B cell (primary cell): ENCODE data around the gene PTX4. TPM values are rescaled to one million over a fixed set of nuclear protein-coding genes. Genes with fewer than 3 reads are reported as not detected.
"Not testable (repeated sequence)": the region's sequence is repeated elsewhere in the genome, so short reads cannot be mapped to it uniquely, and the experiment has no call there.

ENCODE experiments used
- ATAC-seq: fragments of 200-7000 bp; cut with Tn5 transposase; one replicate; pipeline ENCODE4 v1.10.0; 2021; ENCODE audit warnings: low read depth, mild to moderate bottlenecking, moderate number of reproducible peaks, moderate library complexity
- CTCF ChIA-PET: fragments of 350-600 bp; sonication (Branson Sonifier 250); formaldehyde crosslinking; loops from one replicate; lab custom pipeline; 2021; ENCODE audit warnings: antibody characterized with exemption, inconsistent platforms; lab: Charles Lee
- POLR2A ChIA-PET: fragments of 350-600 bp; sonication (Branson Sonifier 250); formaldehyde crosslinking; loops from one replicate; lab custom pipeline; 2021; ENCODE audit warnings: antibody characterized with exemption; lab: Charles Lee
- DNase-seq: peaks from one replicate; pipeline ENCODE4 v3.0.0; 2013
- H2AFZ ChIP-seq: 2 replicates; pipeline ENCODE4 v1.6.1; 2012; ENCODE audit warnings: mild to moderate bottlenecking, low read depth, low read length; ENCODE audit not compliant: insufficient read depth, poor library complexity, severe bottlenecking
- H3K27ac ChIP-seq, 2 donors: 1 replicate in 1 of 2; 2 replicates in 1 of 2; pipeline ENCODE4 v1.5.1; 2012 to 2013; ENCODE audit warnings: low read length in 2 of 2, mild to moderate bottlenecking in 2 of 2, moderate library complexity in 1 of 2
- H3K27me3 ChIP-seq, 4 experiments: fragments of 200-600 bp in 1 of 4; sonication (generic) in 1 of 4; replicated peaks in 1 of 4; 1 replicate in 2 of 4; 2 replicates in 2 of 4; pipeline versions ENCODE4 v1.6.1 to v1.7.0; 2013 to 2016; ENCODE audit warnings: low read length in 3 of 4, mild to moderate bottlenecking in 2 of 4, mixed read lengths in 1 of 4, moderate library complexity in 1 of 4; ENCODE audit not compliant: insufficient read depth in 4 of 4, control insufficient read depth in 3 of 4; ENCODE audit errors: control extremely low read depth in 1 of 4
- H3K36me3 ChIP-seq, 2 experiments: replicated peaks in 1 of 2; 1 replicate in 1 of 2; 2 replicates in 1 of 2; pipeline versions ENCODE4 v1.6.1 to v1.7.1; 2013; ENCODE audit warnings: low read length in 1 of 2; ENCODE audit not compliant: insufficient read depth in 2 of 2, control insufficient read depth in 1 of 2; ENCODE audit errors: control extremely low read depth in 1 of 2, extremely low read depth in 1 of 2
- H3K4me1 ChIP-seq, 2 donors: fragments of 200-600 bp in 1 of 2; sonication (generic) in 1 of 2; 1 replicate in 1 of 2; 2 replicates in 1 of 2; pipeline versions ENCODE4 v1.5.1 to v1.6.1; 2013 to 2017; ENCODE audit warnings: low read length in 2 of 2; ENCODE audit not compliant: control insufficient read depth in 2 of 2, insufficient read depth in 2 of 2
- H3K4me2 ChIP-seq: replicated peaks from 2 replicates; pipeline ENCODE3; 2012; ENCODE audit warnings: mild to moderate bottlenecking, low read depth, low read length; ENCODE audit not compliant: poor library complexity, severe bottlenecking
- H3K4me3 ChIP-seq, 5 experiments: fragments of 200-600 bp in 1 of 5; sonication (generic) in 1 of 5; 1 replicate in 3 of 5; 2 replicates in 2 of 5; pipeline versions ENCODE4 v1.5.1 to v1.7.0; 2011 to 2016; ENCODE audit warnings: low read length in 4 of 5, mild to moderate bottlenecking in 4 of 5, low read depth in 2 of 5, control low read depth in 1 of 5, moderate library complexity in 1 of 5; ENCODE audit not compliant: insufficient read depth in 1 of 5; ENCODE audit errors: control extremely low read depth in 1 of 5, extremely low read depth in 1 of 5
- H3K79me2 ChIP-seq: fragments of 200-600 bp; sonication (generic); one replicate; pipeline ENCODE4 v1.6.0; 2016; ENCODE audit warnings: low read length; ENCODE audit not compliant: control insufficient read depth, insufficient read depth
- H3K9ac ChIP-seq: fragments of 200-600 bp; sonication (generic); 2 replicates; pipeline ENCODE4 v1.6.1; 2017; ENCODE audit warnings: mild to moderate bottlenecking, low read length, moderate library complexity
- H3K9me3 ChIP-seq, 3 donors: one replicate each; pipeline versions ENCODE4 v1.6.1 to v1.7.1; 2013; ENCODE audit warnings: low read length in 2 of 3; ENCODE audit not compliant: control insufficient read depth in 2 of 3, insufficient read depth in 1 of 3; ENCODE audit errors: control extremely low read depth in 1 of 3
- H4K20me1 ChIP-seq: 2 replicates; pipeline ENCODE4 v1.6.0; 2012; ENCODE audit warnings: mild to moderate bottlenecking, low read length; ENCODE audit not compliant: insufficient read depth, control insufficient read depth, poor library complexity, severe bottlenecking
- H3K27ac Mint-ChIP-seq: one replicate; pipeline ENCODE4 v1.8.0; 2021; ENCODE audit warnings: mixed read lengths
- H3K27me3 Mint-ChIP-seq: one replicate; pipeline ENCODE4 v1.8.0; 2021; ENCODE audit warnings: mixed read lengths
- H3K4me1 Mint-ChIP-seq: one replicate; pipeline ENCODE4 v1.8.0; 2021; ENCODE audit warnings: mixed read lengths
- H3K4me3 Mint-ChIP-seq: one replicate; pipeline ENCODE4 v1.8.0; 2021; ENCODE audit warnings: mixed read lengths
- H3K9me3 Mint-ChIP-seq: one replicate; pipeline ENCODE4 v1.8.0; 2022; ENCODE audit warnings: mixed read lengths; ENCODE audit not compliant: insufficient read depth
- CTCF ChIP-seq: fragments of 200-600 bp; IDR thresholded peaks from one replicate; pipeline ENCODE4 v1.8.0; 2022; ENCODE audit warnings: antibody characterized with exemption, mild to moderate bottlenecking
- EZH2 ChIP-seq: IDR thresholded peaks from 2 replicates; pipeline ENCODE4 v1.6.1; 2012; ENCODE audit warnings: borderline replicate concordance, low read depth, mild to moderate bottlenecking, moderate library complexity, low read length; ENCODE audit not compliant: insufficient read depth, poor library complexity, severe bottlenecking
- WGBS: methylation state at CpG from one replicate; pipeline ENCODE4 v1.1.5; 2013; ENCODE audit warnings: missing lambda C conversion rate; ENCODE audit not compliant: insufficient coverage; 5-methylcytosine and 5-hydroxymethylcytosine counted together
- intact Hi-C: fragments of 100-400 bp; cut with micrococcal nuclease; formaldehyde crosslinking; loops from one replicate; pipeline ENCODE4 v1.10.0; 2022
- polyA plus RNA-seq: library from polyadenylated mRNA; depleted of rRNA; stranded (reverse); fragments of >200 nt; gene quantifications from 2 replicates; pipeline ENCODE4 v1.2.3, GENCODE V29; 2012
- total RNA-seq, 2 donors: library from RNA; stranded (reverse); fragments of 120-200 nt in 1 of 2; gene quantifications; 1 replicate in 1 of 2; 2 replicates in 1 of 2; pipeline versions ENCODE4 v1.2.3 to v1.2.4, GENCODE V29; 2013 to 2022

Gene PTX4
- total and polyA plus RNA-seq, 2 donors (not counting 1 experiment from before 2014, with no cell fraction given) = 0.33 TPM; not detected in 1

GRCh38 chr16:1481906-1482835, 6.6 kb downstream of the PTX4 start:
- H3K27ac Mint-ChIP-seq = peak overlapping the region; percentile 48
- H3K4me3 Mint-ChIP-seq = peak overlapping the region; percentile 4
- H3K9me3 Mint-ChIP-seq = no peaks in the 10 kb centered on the region
- H3K4me1 ChIP-seq = peaks cover 24 to 37% of the 10 kb centered on the region in 2 donors
- H3K9me3 ChIP-seq = peaks cover 0 to 27% (median 0%) of the 10 kb centered on the region in 3 donors
- ChIA-PET CTCF (interaction anchor here (0.8 to 2.6 kb wide), 2 partner anchors 11 kb away, joined by 3 to 9 read pairs; partner anchors contain the start of gene TELO2), POLR2A (interaction anchor here (1.8 kb wide), 1 partner anchor 23 kb away, joined by 12 read pairs; no protein-coding TSS in a partner anchor)
- intact Hi-C loops = loop anchor here (2.0 kb wide), 1 partner anchor 61 kb away; the partner anchor contains the start of gene UQCC4
- H3K4me2 ChIP-seq = peak overlapping the region; percentile 53
- H3K4me1 Mint-ChIP-seq = peaks cover 35% of the 10 kb centered on the region
- no peak for TF ChIP-seq EZH2
- no peak for TF ChIP-seq CTCF
- H3K27me3 ChIP-seq = no peaks in the 10 kb centered on the region
- H3K4me3 ChIP-seq = no peak overlapping the region
- no peaks in the 10 kb centered on the region for H3K36me3 ChIP-seq
- H3K27ac ChIP-seq = peak overlapping the region; percentile 41 to 95
- no peak overlapping the region for H3K9ac ChIP-seq
- H4K20me1 ChIP-seq = no peaks in the 10 kb centered on the region
- H2AFZ ChIP-seq = no peak overlapping the region
- H3K79me2 ChIP-seq = peaks cover 11% of the 10 kb centered on the region
- no peaks in the 10 kb centered on the region for H3K27me3 Mint-ChIP-seq
- DNase-seq (no peak), ATAC-seq (no peak)
- WGBS = 96% methylated on average over 20 of the region's 28 CpGs

GRCh38 chr16:1478937-1479336, 9.8 kb downstream of the PTX4 start:
- peaks cover 37% of the 10 kb centered on the region for H3K79me2 ChIP-seq
- H4K20me1 ChIP-seq, ATAC-seq, H3K27me3 Mint-ChIP-seq, intact Hi-C loops, H3K36me3 ChIP-seq, H3K4me2 ChIP-seq, H3K9me3 Mint-ChIP-seq, H3K27me3 ChIP-seq, H3K9ac ChIP-seq, H2AFZ ChIP-seq, H3K4me3 ChIP-seq, DNase-seq: not testable (repeated sequence)
- POLR2A ChIA-PET = interaction anchor here (0.6 to 0.8 kb wide), 2 partner anchors 14 to 1474 kb away, joined by 3 to 4 read pairs; partner anchors contain the start of gene TELO2
- H3K27ac ChIP-seq = peak overlapping the region in 1 of 2 donors; percentile 26
- 96% methylated on average over 6 of the region's 9 CpGs for WGBS
- H3K9me3 ChIP-seq = peaks cover 0 to 27% (median 0%) of the 10 kb centered on the region in 3 donors
- H3K4me1 ChIP-seq = peaks cover 32 to 51% of the 10 kb centered on the region in 2 donors
- Mint-ChIP-seq H3K27ac (peak overlapping the region; percentile 76), H3K4me3 (peak overlapping the region; percentile 61), H3K4me1 (peaks cover 45% of the 10 kb centered on the region)
- CTCF ChIA-PET = interaction anchor here (1.4 kb wide), 1 partner anchor 58 kb away, joined by 3 read pairs; the partner anchor contains the start of gene UQCC4
